GM19438 (cell line): ENCODE measurements around the gene FRY.

Experiments
- ATAC-seq: cut with Tn5 transposase; IDR thresholded peaks from one replicate; pipeline ENCODE4 v1.9.1; 2021; ENCODE audit warnings: low read depth; ENCODE audit not compliant: unreplicated experiment

The FRY gene

GRCh38 chr13:32208860-32209259 is 177.3 kb downstream of the FRY start:
- ATAC-seq = no peak

GRCh38 chr13:32209652-32210051 is 178.1 kb downstream of the FRY start:
- no peak for ATAC-seq

- ATAC-seq = no peak
These were observed 178.5 kb downstream of the FRY start for GRCh38 chr13:32210101-32210500.

- ATAC-seq = no peak
These were observed 180.2 kb downstream of the FRY start for GRCh38 chr13:32211813-32212212.

GRCh38 chr13:32212421-32212820 is 180.8 kb downstream of the FRY start:
- no peak for ATAC-seq

- ATAC-seq = no peak
These were observed 182.1 kb downstream of the FRY start for GRCh38 chr13:32213626-32214025.

- no peak for ATAC-seq
These were observed 182.5 kb downstream of the FRY start for GRCh38 chr13:32214071-32214470.

GRCh38 chr13:32216281-32216680 is 184.7 kb downstream of the FRY start:
- ATAC-seq = no peak

- no peak for ATAC-seq
These were observed 190.6 kb downstream of the FRY start for GRCh38 chr13:32222046-32222676.

- ATAC-seq = no peak
These were observed 193.3 kb downstream of the FRY start for GRCh38 chr13:32224916-32225315.

GRCh38 chr13:32225481-32225931 is 193.9 kb downstream of the FRY start:
- no peak for ATAC-seq

- ATAC-seq = no peak
These were observed 196.9 kb downstream of the FRY start for GRCh38 chr13:32228330-32229041.

GRCh38 chr13:32229443-32229842 is 197.9 kb downstream of the FRY start:
- ATAC-seq = no peak

GRCh38 chr13:32232263-32232662 is 200.7 kb downstream of the FRY start:
- ATAC-seq = no peak

GRCh38 chr13:32233062-32233461 is 201.5 kb downstream of the FRY start:
- no peak for ATAC-seq

GRCh38 chr13:32234914-32235313 is 203.3 kb downstream of the FRY start:
- no peak for ATAC-seq

- ATAC-seq = no peak
These were observed 206.1 kb downstream of the FRY start for GRCh38 chr13:32237681-32238080.

GRCh38 chr13:32243695-32244094 is 212.1 kb downstream of the FRY start:
- no peak for ATAC-seq

GRCh38 chr13:32245555-32245954 is 214.0 kb downstream of the FRY start:
- no peak for ATAC-seq

- ATAC-seq = peak; percentile 76
These were observed 214.9 kb downstream of the FRY start for GRCh38 chr13:32246468-32246867.

- no peak for ATAC-seq
These were observed 216.3 kb downstream of the FRY start for GRCh38 chr13:32247887-32248286.

- peak; percentile 82 for ATAC-seq
These were observed 217.2 kb downstream of the FRY start for GRCh38 chr13:32248801-32249200.
